Non-pigmented ciliary epithelial cell (primary cell): ENCODE measurements around the gene FYCO1.

ENCODE experiments used
- DNase-seq: peaks from one replicate; pipeline ENCODE4 v3.0.0-alpha.2; 2010; ENCODE audit warnings: low read depth

Gene FYCO1

DNA sequence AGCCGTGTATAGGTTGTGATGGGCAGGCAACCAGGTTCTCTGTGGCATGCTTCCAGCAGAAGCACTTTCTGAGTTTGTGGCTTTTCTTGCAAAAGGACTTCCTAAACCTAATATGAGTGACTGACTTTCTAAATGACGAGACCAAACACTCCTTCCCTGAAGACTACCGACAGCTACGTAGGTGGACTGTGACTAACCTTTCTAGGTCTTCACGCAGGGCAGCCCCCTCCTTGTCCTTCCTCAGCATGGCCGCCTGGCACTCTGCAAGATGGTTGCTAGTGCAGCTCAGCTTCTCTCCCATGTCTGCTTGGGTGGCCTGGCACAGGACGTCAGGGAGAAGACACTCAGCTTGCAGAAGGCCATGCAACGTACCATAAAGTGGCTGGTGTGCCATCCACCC lies 31.5 kb downstream of the FYCO1 start:
- DNase-seq = no peak

DNA sequence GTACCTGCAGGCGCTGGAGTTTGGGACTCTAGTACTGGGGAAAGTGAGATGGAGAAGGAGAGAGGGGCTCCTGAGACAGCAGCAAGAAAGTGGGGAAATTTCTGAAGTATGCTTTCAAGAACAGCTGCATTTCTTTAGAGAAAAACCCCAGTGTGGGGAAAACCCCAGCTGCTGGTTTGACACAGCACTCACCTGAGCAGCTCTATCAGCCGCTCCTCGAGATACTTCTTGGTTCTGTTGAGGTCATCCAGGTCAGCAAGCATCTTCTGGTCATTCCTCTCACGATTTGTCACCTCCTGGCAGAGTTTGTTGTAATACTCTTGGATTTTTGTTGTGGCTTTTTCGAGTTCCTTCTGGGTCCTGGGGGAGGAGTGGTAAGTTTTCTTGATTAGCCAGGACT lies 33.6 kb downstream of the FYCO1 start:
- no peak for DNase-seq

DNA sequence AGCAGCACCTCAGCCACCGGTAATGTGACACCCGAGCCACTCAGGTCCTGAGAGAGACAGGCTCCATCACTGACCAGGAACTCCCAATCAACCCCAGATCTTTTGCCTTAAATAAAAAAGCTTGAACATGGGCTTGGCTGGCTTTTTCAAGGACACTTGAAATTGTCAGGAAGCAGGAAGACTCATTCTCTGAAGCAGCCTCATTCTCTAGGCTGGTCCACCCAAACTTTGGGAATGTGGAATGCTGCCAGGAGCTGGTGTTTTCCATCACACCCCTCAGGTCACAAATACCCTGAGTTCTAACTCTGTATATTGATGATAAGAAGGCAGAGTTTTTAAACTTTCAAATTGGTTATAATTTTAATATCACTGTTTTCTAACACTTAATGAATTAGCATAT lies 35.3 kb downstream of the FYCO1 start:
- no peak for DNase-seq

DNA sequence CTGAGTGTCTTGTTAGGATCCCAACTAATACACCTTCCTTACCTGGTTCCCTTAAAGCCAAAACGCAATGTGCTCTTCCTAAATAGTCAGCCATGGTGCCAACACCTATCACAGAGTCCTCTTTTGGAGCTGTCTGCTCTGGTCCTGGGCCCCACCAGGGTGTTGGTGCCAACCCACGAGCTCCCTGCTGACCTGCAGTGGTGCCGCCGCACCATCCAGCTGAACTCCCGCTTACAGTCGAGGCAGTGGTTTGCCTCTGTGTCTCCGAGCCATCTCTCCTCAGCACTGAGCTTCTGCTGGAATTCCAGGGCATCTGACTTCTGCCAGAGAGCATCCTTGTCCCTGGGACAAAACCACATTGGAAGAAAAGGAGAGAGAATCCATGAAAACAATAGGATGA lies 36.4 kb downstream of the FYCO1 start:
- DNase-seq = no peak

DNA sequence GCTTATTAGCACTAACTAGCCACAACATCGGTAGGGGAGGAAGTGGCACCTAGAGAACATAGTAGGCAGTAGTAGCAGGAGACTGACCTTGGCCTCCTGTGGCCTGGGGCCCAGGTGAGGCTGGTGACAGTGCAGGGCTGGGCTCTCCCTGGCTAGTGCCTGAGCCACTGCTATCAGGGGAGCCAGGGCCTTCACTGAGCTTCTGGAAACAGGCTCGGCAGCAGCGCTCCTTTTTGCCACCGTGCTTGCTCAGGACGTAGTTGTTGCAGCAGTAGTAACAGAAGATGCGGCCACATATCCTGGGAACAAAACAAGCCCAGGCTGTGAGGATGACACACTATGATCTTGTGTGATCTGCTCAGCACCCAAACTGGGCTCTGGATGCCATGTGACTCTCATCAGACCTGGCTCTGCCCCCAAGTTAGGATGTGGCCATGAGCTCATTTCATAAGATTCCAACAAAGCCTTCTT lies 37.3 kb downstream of the FYCO1 start:
- no peak for DNase-seq

- DNase-seq = no peak
These were observed 38.0 kb downstream of the FYCO1 start for GRCh38 chr3:45957586-45957985.

- no peak for DNase-seq
These were observed 39.9 kb downstream of the FYCO1 start for GRCh38 chr3:45955706-45956105.

- no peak for DNase-seq
These were observed 40.5 kb downstream of the FYCO1 start for GRCh38 chr3:45955017-45955647.

GRCh38 chr3:45954306-45954705 lies 41.3 kb downstream of the FYCO1 start:
- no peak for DNase-seq

- no peak for DNase-seq
These were observed 42.1 kb downstream of the FYCO1 start for GRCh38 chr3:45953536-45953935.

DNA sequence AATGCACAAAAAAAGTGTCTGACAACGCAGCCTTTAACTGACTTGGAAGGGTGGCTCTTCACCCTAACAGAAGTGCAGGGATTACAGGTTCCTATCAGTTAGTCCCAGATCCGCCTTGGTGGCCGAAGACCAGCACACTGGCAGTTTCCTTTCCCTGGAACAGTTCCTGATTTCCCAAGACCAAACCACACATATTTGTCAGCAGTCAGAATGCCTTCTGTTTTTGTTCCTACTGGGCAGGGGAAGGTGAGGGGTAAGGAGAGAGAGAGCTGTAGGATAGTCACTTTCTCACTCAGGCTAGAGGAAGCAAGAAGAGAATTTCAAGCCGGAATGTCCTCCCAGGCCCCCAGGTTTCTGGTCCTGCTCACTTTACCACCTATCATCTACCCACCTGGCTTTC lies 43.2 kb downstream of the FYCO1 start:
- DNase-seq = no peak

DNA sequence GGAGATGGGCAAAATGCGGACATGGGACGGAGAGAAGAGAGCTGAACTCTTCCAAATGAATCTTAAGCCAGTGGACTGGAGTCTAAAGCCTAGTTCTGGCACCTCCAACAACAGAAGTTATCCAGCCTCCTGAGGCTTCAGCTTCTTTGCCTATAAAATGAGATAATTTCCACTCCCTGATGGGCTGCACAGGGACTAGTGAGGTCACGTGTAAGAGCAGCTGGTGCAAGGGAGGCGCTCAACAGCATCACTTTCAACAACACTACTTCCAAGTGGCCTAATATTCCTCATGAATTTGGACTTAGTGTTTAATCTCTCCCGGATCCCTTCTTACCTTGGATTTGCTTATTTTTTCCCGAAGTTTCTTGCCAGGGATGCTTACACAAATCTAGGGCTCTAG lies 43.7 kb downstream of the FYCO1 start:
- no peak for DNase-seq

DNA sequence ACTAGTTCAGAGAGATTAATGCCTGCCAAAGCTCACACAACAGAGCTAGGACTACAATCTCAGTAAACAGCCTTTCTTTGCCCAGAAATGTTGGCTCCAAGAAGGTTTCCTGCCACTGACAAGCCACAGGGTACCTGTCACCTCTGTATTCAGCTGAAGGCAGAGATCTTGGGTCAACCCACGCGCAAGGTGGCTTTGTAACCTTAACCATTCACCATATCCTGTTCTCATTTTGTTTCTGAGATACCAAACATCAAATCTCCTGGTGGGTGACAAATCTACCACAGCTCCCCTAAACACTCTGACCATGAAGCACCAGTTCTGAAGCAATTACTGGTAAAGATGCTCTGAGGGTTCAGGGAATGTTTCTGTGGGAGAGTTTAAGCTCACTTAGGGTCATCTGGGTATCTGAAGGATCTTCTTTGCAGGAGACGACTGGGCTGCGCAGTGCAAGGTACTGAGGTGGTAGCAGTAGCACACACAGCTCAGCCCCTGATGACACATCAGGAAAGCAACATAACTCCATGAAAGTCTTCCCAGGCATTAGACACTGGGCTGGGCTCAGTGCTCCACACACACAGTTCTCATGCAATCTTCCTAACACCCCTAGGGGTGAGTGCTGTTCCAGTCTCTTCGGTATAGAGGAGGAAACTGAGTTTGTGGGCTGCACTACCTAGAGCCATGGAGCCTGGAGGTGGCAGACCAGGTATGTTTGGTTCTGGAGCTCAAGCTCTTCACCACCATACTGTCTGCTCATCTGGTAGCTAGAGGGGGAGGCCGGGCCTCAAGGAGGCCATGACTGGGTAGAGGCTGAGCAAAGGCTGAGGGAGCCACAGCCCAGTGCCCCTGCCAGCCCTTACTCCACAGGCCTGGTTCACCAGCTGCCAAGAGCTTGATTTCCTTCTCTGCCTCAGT lies 44.7 kb downstream of the FYCO1 start:
- DNase-seq = no peak

GRCh38 chr3:45950131-45950530 lies 45.5 kb downstream of the FYCO1 start:
- no peak for DNase-seq

DNA sequence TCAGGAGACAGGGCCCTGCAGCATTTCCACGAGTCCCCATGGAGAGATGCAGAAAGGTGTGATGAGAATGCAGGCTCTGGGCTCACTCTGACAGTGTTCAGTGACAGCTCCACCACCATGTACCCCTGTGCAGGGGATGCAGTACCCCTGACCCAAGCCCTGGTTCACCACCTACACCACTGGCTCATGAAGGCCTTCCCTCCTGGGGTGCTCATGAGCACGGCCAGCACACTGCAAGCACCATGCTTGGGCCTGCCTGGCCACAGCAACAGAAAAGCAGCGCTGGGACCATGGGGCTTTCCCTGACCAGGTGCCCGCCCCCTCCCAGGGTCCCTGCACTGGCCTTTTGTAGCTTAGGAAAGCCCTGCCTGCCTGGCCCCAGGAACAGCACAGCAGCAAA lies 46.2 kb downstream of the FYCO1 start:
- no peak for DNase-seq

DNA sequence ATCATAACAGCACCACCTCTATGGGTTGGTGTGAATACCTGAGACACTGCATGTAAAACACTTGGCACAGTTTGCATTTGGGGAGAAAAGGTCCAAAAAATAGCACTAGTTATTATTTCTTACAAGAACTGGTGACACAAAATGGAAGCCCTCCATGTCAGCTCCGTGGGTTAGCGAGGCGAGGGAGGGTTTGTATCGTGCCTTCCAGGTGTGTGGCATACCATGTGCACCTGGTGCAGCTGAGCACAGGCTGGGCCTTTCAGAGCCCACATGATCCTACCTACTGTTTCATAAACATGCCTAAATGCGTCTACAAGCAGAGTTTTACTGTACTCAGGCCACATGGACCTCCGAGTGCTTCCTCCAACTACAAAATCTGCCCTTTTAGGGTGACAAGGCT lies 46.7 kb downstream of the FYCO1 start:
- no peak for DNase-seq

DNA sequence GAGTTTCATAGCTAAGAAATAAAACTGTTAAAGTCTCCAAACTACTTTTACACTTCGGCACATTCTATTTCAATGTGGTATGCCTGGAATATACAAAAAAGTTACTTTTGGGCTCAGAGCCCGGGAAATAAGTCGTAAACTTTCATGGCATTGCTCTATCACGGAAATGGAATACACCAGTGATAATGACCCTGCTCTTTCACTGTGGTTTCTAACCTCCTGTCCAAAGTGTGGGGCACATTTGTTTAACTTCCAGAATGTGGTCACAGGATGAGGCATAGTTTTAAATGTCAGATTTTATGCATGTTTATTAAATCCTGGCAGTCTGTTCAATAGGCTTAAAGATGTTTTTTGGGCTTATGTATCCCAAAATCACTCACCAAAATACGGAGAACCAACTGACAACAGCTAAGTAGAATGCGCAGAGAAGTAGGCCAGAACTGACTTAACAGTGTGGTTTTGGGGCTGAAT lies 47.3 kb downstream of the FYCO1 start:
- no peak for DNase-seq

DNA sequence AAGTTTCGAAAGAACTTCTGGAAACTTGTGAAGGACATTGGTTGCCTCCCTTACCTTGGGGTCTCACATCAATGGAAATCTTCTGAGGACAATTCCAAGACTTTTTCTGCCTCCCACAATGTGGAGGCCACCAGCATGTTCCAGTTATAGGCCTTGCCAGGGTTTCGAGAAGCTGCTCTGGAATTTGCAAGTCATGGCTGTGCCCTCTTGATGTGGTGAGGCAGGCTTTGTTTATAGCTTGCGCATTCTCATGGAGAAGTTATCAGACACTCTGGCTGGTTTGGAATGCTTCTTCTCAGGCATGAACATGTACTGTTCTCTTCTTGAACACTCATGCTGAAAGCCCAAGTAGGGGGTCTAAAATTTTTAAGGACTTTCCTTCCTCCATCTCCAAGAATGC lies 48.3 kb downstream of the FYCO1 start:
- no peak for DNase-seq

DNA sequence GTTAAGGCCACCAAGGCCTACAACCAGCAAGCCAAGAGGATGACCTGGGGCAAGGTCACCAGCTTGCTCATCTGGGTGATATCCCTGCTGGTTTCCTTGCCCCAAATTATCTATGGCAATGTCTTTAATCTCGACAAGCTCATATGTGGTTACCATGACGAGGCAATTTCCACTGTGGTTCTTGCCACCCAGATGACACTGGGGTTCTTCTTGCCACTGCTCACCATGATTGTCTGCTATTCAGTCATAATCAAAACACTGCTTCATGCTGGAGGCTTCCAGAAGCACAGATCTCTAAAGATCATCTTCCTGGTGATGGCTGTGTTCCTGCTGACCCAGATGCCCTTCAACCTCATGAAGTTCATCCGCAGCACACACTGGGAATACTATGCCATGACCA lies 48.7 kb downstream of the FYCO1 start:
- DNase-seq = no peak

DNA sequence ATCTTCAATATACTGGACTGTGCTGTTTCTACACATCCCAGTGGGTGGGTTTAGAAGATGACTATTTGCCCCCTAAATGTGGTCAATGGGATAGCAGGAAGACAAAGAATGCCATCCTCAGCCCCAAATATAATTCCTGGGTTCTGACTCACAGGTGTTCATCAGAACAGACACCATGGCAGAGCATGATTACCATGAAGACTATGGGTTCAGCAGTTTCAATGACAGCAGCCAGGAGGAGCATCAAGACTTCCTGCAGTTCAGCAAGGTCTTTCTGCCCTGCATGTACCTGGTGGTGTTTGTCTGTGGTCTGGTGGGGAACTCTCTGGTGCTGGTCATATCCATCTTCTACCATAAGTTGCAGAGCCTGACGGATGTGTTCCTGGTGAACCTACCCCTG lies 49.3 kb downstream of the FYCO1 start:
- no peak for DNase-seq

- no peak for DNase-seq
These were observed 50.6 kb downstream of the FYCO1 start for GRCh38 chr3:45944830-45945620.

GRCh38 chr3:45943207-45943846 lies 52.3 kb downstream of the FYCO1 start, which contains the start of gene CXCR6:
CXCR6 (plus strand) TSS chr3:45943464; CDS start chr3:45946482, 3,018 bp downstream.
- no peak for DNase-seq
